ENCODE results near the gene PAK2.
"Not testable (repeated sequence)": the region's sequence is repeated elsewhere in the genome, so short reads cannot be mapped to it uniquely, and the experiment has no call there.

The PAK2 gene

DNA sequence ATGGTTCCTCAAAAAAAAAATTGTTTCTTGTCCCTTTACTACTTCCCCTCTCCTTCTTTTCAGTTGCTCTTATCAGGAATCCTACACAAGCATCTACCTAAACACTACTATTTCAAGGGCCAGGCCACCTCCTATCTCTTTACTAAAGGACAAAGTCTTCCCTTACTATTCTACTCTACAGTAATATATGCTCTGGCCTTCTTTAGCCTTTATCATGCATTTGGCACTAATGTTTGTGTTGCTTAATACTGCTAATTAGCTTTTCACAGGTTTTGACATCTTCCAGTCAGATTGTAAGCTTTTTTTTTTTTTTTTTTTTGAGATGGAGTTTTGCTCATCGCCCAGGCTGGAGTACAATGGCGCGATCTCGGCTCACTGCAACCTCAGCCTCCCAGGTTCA is 32.9 kb upstream of the PAK2 start:
- no peaks in the 10 kb centered on the region for H3K4me1 ChIP-seq (ENCODE audit: control insufficient read depth, insufficient read depth, low read length, unreplicated experiment)
- H3K36me3 ChIP-seq (ENCODE audit: insufficient read depth, low read length), result no peaks in the 10 kb centered on the region
- H3K27ac ChIP-seq (ENCODE audit: low read depth, low read length), result no peak overlapping the region

DNA sequence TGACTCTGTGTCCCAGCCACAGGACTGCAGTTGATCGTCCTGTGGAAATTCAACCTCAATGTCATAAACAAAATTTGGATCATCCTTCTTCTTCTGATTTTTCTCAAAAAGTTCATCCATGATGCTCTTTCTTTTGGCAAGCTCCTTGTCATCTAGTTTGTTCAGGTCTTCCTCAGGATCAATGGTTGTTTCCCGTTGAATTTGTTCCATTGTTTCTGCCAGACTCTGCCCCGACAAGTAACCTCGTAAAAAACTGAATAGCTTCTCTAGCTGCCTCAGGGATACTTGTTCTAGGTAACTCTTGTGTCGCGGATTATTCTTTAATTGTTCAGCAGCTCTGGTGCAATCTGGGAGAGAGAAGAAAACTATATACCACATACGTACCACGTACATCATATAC is 32.1 kb upstream of the PAK2 start:
- no peaks in the 10 kb centered on the region for H3K27me3 ChIP-seq (ENCODE audit: insufficient read depth, low read length)
- no peak overlapping the region for H3K27ac ChIP-seq (ENCODE audit: low read depth, low read length)
- peaks cover under 1% of the 10 kb centered on the region for H3K79me2 ChIP-seq (ENCODE audit: control insufficient read depth, insufficient read depth, low read length, unreplicated experiment)

More for the DNA sequence above, 32.9 kb upstream of the PAK2 start:
- no peaks in the 10 kb centered on the region for H3K27me3 ChIP-seq (ENCODE audit: insufficient read depth, low read length)
- no peak overlapping the region for H2AFZ ChIP-seq (ENCODE audit: low read length, unreplicated experiment)
- H3K79me2 ChIP-seq (ENCODE audit: control insufficient read depth, insufficient read depth, low read length, unreplicated experiment), result no peaks in the 10 kb centered on the region
- H3K4me3 ChIP-seq (ENCODE audit: low read depth, low read length), result no peak overlapping the region

DNA sequence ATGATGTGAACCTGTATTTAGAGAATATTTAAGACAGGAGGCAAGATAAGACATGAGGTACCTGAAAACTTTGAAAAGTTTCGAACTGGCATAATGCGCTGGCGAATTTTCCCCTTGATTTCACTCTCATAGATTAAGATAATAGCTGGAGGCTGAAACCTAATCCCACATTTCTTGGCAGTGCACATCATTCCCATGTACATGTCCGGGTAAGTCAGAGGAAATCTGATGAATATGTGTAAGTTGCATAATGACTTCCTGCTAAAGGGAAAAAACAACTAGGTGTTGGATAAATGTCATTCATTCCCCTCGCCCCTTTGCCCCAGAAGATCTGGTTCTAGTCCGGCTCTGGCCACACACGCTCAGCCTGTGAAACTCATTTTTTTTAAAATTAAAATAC is 31.2 kb upstream of the PAK2 start:
- no peak overlapping the region for H3K4me3 ChIP-seq (ENCODE audit: low read depth, low read length)
- H3K27me3 ChIP-seq (ENCODE audit: insufficient read depth, low read length), result no peaks in the 10 kb centered on the region
- H3K4me1 ChIP-seq (ENCODE audit: control insufficient read depth, insufficient read depth, low read length, unreplicated experiment), result no peaks in the 10 kb centered on the region
- H3K79me2 ChIP-seq (ENCODE audit: control insufficient read depth, insufficient read depth, low read length, unreplicated experiment), result peaks cover 8% of the 10 kb centered on the region
- H3K36me3 ChIP-seq (ENCODE audit: insufficient read depth, low read length), result no peaks in the 10 kb centered on the region
- H2AFZ ChIP-seq (ENCODE audit: low read length, unreplicated experiment), result no peak overlapping the region
- H3K27ac ChIP-seq (ENCODE audit: low read depth, low read length), result no peak overlapping the region

More for the DNA sequence above, 32.1 kb upstream of the PAK2 start:
- Histone ChIP-seq H3K36me3 (ENCODE audit: insufficient read depth, low read length) (no peaks in the 10 kb centered on the region), H2AFZ (ENCODE audit: low read length, unreplicated experiment) (no peak overlapping the region), H3K4me1 (ENCODE audit: control insufficient read depth, insufficient read depth, low read length, unreplicated experiment) (no peaks in the 10 kb centered on the region), H3K4me3 (ENCODE audit: low read depth, low read length) (no peak overlapping the region)

DNA sequence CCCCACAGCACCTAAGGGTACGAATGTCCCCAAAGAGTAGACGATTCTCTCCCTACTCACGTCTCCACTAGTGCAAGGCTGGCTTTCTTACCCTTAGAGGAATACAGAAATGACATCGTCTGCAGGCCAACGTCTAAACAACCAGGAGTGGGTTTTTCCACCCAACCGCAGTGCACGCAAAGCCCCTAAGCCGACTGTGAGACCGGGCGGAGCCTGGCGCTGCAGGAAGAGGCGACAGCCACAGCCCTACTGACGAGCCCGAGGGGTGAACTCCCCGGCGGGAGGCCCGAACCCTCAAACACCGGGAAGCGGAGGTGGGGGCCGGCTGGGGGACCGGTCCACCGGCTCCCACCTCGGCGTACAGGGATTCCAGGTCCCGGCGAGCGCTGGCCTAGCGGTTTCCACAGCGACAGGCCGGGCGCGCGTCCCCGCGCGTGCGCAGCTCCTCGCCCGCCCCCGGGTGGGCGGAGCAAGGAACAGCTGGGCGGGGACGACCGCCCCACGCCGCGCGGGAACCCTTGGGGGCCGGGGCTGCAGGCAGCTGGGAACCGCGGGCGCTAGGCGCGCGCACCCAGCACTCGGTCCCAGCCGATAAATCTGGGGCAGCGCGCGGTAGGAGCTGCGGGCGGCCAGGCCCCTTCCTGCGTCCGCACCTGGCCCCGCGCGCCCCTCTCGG is 27.7 kb upstream of the PAK2 start, which contains the start of the genes CEP19 and PIGX:
Gene CEP19, minus strand, starts transcription at position 413 of the 676 bp plus-strand sequence. CDS start 3,593 bp downstream, outside the sequence.
Gene PIGX, plus strand, starts transcription at position 540 of the 676 bp plus-strand sequence.
- Histone ChIP-seq H3K4me3 (ENCODE audit: low read depth, low read length) (peak within 1 kb of the TSS; percentile 97), H2AFZ (ENCODE audit: low read length, unreplicated experiment) (peak within 1 kb of the TSS; percentile 86), H3K27ac (ENCODE audit: low read depth, low read length) (peak within 1 kb of the TSS; percentile 78)

DNA sequence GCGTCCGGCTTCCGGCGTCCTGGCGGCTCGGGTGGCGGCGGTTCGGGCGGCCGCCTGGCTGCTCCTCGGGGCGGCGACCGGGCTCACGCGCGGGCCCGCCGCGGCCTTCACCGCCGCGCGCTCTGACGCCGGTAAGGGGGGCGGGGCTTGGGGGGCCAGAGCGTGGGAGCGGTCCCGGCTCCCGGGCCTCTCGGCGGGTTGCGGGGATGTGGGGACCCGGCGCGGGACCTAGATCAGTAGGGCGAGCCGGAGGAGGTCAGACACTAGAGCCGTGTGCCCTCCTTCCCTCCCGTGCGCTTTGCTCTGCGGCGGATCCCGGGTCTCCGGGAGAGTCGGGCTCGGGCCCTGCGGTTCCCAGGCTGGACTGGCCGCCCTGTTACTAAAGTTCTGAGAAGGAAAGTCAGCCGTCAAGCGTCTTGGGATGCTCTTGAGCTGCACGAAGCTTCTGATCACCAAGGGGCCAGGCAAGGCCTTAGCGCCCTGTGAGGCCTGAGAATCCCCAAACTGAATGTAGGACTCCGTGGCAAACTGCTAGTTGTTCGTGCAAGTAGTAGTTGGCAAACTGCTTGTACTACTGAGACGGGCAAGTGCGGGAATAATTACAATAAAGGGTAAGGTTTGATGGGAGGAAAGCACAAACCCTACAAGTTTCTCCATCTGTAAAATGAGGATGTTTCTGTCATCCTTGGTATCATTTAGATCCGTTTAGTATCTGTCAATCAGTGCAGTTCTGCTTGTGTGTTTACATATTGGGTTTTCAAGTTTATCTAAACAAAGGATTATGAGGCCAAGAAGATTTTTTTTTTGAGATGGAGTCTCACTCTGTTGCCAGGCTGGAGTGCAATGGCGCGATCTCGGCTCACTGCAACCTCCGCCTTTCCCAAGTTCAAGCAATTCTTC is 26.9 kb upstream of the PAK2 start:
- H2AFZ ChIP-seq (ENCODE audit: low read length, unreplicated experiment), result peak overlapping the region; percentile 74
- peaks cover 5% of the 10 kb centered on the region for H3K4me1 ChIP-seq (ENCODE audit: control insufficient read depth, insufficient read depth, low read length, unreplicated experiment)
- H3K27ac ChIP-seq (ENCODE audit: low read depth, low read length), result peak overlapping the region; percentile 78
- H3K79me2 ChIP-seq (ENCODE audit: control insufficient read depth, insufficient read depth, low read length, unreplicated experiment), result peaks cover 16% of the 10 kb centered on the region
- no peaks in the 10 kb centered on the region for H3K27me3 ChIP-seq (ENCODE audit: insufficient read depth, low read length)
- peak overlapping the region; percentile 97 for H3K4me3 ChIP-seq (ENCODE audit: low read depth, low read length)
- H3K36me3 ChIP-seq (ENCODE audit: insufficient read depth, low read length), result no peaks in the 10 kb centered on the region

More for the DNA sequence above, 27.7 kb upstream of the PAK2 start, which contains the start of the genes CEP19 and PIGX:
- peaks cover 5% of the 10 kb centered on the region for H3K4me1 ChIP-seq (ENCODE audit: control insufficient read depth, insufficient read depth, low read length, unreplicated experiment)
- H3K79me2 ChIP-seq (ENCODE audit: control insufficient read depth, insufficient read depth, low read length, unreplicated experiment), result peaks cover 16% of the 10 kb centered on the region
- no peaks in the 10 kb centered on the region for H3K36me3 ChIP-seq (ENCODE audit: insufficient read depth, low read length)
- no peaks in the 10 kb centered on the region for H3K27me3 ChIP-seq (ENCODE audit: insufficient read depth, low read length)

DNA sequence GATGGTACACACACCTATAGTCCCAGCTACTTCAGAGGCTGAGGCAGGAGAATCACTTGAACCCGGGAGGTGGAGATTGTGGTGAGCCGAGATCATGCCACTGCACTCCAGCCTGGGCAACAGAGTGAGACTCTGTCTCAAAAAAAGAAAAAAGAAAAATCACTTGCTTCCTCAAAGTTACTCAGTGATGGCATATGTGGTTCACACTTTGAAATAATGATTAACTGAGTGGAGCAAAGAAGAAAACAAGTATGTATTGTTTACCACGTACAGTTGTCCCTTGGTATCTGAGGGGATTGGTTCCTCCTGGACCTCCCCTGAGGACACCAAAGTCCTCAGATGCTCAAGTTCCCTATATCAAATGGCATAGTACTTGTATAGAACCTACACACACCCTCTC is 22.5 kb upstream of the PAK2 start:
- H3K27me3 ChIP-seq (ENCODE audit: insufficient read depth, low read length); H3K27ac ChIP-seq (ENCODE audit: low read depth, low read length); H3K4me1 ChIP-seq (ENCODE audit: control insufficient read depth, insufficient read depth, low read length, unreplicated experiment); H3K4me3 ChIP-seq (ENCODE audit: low read depth, low read length); H2AFZ ChIP-seq (ENCODE audit: low read length, unreplicated experiment): not testable (repeated sequence)
- Histone ChIP-seq H3K79me2 (ENCODE audit: control insufficient read depth, insufficient read depth, low read length, unreplicated experiment) (peaks cover 16% of the 10 kb centered on the region), H3K36me3 (ENCODE audit: insufficient read depth, low read length) (peaks cover 25% of the 10 kb centered on the region)

DNA sequence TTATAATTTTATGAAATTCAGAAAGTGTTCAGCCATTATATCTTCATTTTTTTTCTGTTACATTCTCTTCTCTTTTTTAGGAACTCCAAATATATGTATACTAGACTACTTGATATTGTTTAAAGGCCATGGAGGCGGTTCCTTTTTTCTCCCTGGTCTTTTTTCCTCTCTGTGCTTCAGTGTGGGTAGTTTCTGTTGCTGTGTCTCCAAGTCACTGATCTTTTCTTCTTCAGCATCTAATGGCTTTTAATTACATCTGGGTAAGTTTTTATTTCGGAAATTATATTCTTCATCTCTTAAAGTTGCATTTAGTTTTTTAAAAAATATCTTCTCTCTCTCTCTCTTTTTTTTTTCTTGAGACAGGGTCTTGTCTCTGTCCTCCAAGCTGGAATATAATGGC is 18.6 kb upstream of the PAK2 start:
- H3K27me3 ChIP-seq (ENCODE audit: insufficient read depth, low read length), result no peaks in the 10 kb centered on the region
- no peaks in the 10 kb centered on the region for H3K4me1 ChIP-seq (ENCODE audit: control insufficient read depth, insufficient read depth, low read length, unreplicated experiment)
- no peak overlapping the region for H3K27ac ChIP-seq (ENCODE audit: low read depth, low read length)

DNA sequence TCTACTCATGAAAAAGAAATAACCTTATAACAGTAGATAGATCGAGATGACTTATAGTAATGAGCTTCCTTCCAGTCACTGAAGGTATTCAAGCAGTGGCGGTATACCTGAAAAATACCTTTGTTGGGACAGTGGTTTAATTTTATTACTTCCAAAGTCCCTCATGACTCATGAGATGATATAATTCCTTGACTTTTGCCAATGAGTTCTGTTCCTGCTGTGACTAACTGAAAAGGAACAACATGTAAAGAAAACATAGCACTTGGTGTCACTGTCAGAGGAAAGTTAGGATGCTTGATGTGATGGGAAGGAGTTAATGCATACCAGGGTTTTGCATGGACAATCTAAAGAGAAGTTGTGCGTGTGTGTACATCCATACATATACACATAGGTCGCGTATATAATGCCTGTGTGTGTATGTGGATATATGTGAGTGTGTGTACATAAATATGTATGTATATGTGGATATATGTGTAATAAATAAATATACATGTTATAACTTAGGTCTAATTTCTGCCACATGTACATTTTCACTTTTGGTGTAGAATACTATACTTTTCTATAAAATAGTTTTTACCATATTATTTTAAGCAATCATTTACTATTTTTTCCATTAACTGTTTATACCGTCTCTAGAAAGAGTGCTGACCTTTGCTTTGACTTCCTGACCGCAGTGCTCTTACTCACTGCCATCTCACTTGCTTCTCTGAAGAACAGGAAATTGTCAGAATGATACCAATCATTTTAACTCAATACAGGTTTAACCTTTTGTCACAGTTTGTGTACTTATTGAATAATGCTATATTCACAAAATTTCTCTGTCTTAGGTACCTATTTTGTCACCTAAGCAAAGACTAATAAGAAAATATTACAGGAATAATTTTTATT is 12.6 kb upstream of the PAK2 start:
- Histone ChIP-seq H3K27ac (ENCODE audit: low read depth, low read length) (peak overlapping the region; percentile 80), H2AFZ (ENCODE audit: low read length, unreplicated experiment) (no peak overlapping the region), H3K36me3 (ENCODE audit: insufficient read depth, low read length) (peaks cover 1% of the 10 kb centered on the region), H3K4me1 (ENCODE audit: control insufficient read depth, insufficient read depth, low read length, unreplicated experiment) (peaks cover 23% of the 10 kb centered on the region), H3K27me3 (ENCODE audit: insufficient read depth, low read length) (no peaks in the 10 kb centered on the region), H3K4me3 (ENCODE audit: low read depth, low read length) (peak overlapping the region; percentile 52), H3K79me2 (ENCODE audit: control insufficient read depth, insufficient read depth, low read length, unreplicated experiment) (no peaks in the 10 kb centered on the region)

More for the DNA sequence above, 18.6 kb upstream of the PAK2 start:
- Histone ChIP-seq H3K79me2 (ENCODE audit: control insufficient read depth, insufficient read depth, low read length, unreplicated experiment) (no peaks in the 10 kb centered on the region), H3K4me3 (ENCODE audit: low read depth, low read length) (no peak overlapping the region), H3K36me3 (ENCODE audit: insufficient read depth, low read length) (peaks cover 25% of the 10 kb centered on the region), H2AFZ (ENCODE audit: low read length, unreplicated experiment) (no peak overlapping the region)

DNA sequence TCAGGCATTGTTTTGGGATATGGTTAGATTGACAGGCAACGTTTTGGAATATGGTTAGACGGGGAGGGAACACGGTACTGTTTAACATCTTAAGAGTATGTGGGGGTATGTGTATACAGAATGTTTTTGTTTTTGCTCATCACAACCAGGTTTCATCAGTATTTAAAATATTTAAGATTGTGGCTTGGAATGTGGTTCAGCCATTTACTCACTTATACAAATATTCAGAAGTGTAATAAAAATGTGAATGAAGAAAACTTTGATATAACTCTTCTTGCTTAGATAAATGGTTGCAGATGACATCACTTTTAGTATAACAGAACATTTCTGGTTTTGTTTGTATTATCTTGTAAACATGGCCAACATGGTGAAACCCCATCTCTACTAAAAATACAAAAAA is 3.9 kb upstream of the PAK2 start:
- H3K79me2 ChIP-seq (ENCODE audit: control insufficient read depth, insufficient read depth, low read length, unreplicated experiment), result peaks cover 10% of the 10 kb centered on the region
- no peak overlapping the region for H3K4me3 ChIP-seq (ENCODE audit: low read depth, low read length)
- no peak overlapping the region for H2AFZ ChIP-seq (ENCODE audit: low read length, unreplicated experiment)
- no peaks in the 10 kb centered on the region for H3K4me1 ChIP-seq (ENCODE audit: control insufficient read depth, insufficient read depth, low read length, unreplicated experiment)
- no peaks in the 10 kb centered on the region for H3K27me3 ChIP-seq (ENCODE audit: insufficient read depth, low read length)
- H3K27ac ChIP-seq (ENCODE audit: low read depth, low read length), result no peak overlapping the region
- H3K36me3 ChIP-seq (ENCODE audit: insufficient read depth, low read length), result 0 out of 2 replicates have a peak, but pooled peaks cover 3% of the 10 kb centered on the region
